Erythroblast (primary cell): ENCODE measurements around the gene RAB8A.
"Not testable (repeated sequence)": the region's sequence is repeated elsewhere in the genome, so short reads cannot be mapped to it uniquely, and the experiment has no call there.

Source experiments
- DNase-seq, 2 experiments: peaks; one replicate each; lab custom pipeline; 2025; lab: John Stamatoyannopoulos, UW
- GATA1 ChIP-seq: IDR thresholded peaks from 2 replicates; pipeline ENCODE4 v1.6.1; 2011; ENCODE audit warnings: low read depth, mild to moderate bottlenecking, control low read depth, low read length, moderate library complexity
- POLR2A ChIP-seq: IDR thresholded peaks from 2 replicates; pipeline ENCODE4 v1.6.1; 2011; ENCODE audit warnings: mild to moderate bottlenecking, low read length

Gene RAB8A

DNA sequence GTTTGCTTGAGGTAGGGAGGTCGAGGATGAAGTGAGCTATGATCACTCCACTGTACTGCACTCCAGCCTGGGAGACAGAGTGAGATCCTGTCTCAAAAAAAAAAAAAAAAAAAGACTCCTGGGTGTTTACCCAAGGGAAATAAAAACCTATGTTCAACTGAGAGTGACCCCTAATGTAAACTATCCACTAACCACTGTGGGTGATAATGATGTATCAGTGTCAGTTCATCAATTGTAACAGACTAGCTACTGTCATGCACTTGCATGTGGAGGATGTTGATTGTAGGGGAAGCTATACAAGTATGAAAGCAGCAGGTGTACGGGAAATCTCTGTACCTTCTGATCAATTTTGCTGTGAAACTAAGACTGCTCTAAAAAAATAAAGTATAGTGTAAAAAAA, 64.3 kb downstream of the RAB8A start:
- no peak for TF ChIP-seq GATA1
- TF ChIP-seq POLR2A: no peak
- DNase-seq: no peak

DNA sequence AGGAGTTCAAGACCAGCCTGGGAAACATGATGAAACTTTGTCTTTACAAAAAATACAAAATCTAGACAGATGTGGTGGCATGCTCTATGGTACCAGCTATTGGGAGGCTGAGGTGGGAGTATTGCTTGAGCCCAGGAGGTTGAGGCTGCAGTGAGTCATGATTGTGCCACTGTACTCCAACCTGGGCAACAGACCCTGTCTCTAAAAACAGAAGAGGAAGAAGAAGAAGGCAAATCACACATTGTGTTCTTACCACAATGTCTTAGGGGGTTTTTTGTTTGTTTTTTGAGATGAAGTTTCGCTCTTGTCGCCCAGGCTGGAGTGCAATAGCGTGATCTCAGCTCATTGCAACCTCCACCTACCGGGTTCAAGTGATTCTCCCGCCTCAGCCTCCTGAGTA, 67.2 kb downstream of the RAB8A start:
- DNase-seq: not testable (repeated sequence)

DNA sequence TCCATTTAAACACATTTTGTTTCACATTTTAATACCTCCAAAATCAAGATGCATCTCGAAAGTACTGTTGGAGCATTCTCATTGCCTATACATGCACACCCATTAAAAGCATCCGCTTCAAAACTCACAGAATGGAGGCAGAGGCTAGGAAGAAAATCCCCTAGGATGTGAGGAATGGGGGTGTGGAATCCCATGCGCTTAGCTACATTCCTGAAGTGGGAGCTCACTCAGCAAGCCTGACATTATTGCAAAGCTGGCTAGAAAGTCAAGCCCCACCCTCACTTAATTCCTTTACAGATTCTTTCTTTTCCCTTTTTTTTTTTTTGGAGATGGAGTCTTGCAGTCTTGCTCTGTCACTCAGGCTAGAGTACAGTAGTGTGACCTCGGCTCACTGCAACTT, 68.9 kb downstream of the RAB8A start:
- DNase-seq: no peak
- no peak for TF ChIP-seq GATA1
- TF ChIP-seq POLR2A: no peak
